GM18951 (cell line): ENCODE data around the gene RHOT2.

Experiments used
- POLR2A ChIP-seq: IDR thresholded peaks from 4 replicates; pipeline ENCODE4 v1.6.1; 2011; ENCODE audit warnings: mild to moderate bottlenecking; ENCODE audit not compliant: insufficient read length, insufficient read depth; ENCODE audit errors: extremely low read depth
- in situ Hi-C: fragments of 300-500 bp; cut with MboI; formaldehyde crosslinking; loops from one replicate; pipeline ENCODE4 v1.12.0; 2022; ENCODE audit warnings: low sequenced_read_pairs, mixed read lengths, inconsistent platforms; ENCODE audit not compliant: unreplicated experiment

RHOT2 gene

DNA sequence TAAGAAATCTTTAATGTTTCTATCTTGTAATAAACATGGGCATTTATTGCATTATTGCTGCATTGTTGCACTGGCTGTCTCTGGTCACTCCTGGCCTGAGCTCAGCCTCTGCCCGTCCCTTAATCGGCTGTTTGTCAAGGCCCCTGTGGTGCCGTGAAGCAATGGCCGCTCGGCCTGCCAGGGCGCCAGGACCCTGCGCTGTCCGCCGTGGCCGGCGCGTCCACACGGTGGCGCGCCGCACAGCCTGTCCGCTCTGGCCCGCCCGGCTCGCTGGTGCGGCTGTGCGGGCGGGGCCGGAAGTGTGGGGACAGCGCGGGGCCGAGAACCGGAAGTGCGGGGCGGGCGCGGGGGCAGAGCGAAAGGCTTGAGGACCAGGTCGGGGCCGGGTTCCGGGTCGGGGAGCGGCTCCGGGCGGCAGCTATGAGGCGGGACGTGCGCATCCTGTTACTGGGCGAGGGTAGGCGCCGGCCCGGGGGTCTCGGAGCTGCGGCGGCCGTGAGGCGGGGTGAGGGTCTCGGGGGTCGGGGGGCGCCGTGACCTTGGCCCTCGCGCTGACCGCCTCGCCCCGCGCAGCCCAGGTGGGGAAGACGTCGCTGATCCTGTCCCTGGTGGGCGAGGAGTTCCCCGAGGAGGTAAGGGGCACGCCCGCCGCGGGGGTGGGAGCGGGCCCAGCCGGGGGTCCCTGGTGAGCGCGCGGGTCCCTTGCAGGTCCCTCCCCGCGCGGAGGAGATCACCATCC lies at the start of gene RHOT2:
Gene RHOT2, plus strand, starts transcription at position 353 of the 739 bp plus-strand sequence. Its CDS starts 68 bp downstream, at position 421.
- in situ Hi-C loops: no loop called here
- peak; percentile 93 for TF ChIP-seq POLR2A

DNA sequence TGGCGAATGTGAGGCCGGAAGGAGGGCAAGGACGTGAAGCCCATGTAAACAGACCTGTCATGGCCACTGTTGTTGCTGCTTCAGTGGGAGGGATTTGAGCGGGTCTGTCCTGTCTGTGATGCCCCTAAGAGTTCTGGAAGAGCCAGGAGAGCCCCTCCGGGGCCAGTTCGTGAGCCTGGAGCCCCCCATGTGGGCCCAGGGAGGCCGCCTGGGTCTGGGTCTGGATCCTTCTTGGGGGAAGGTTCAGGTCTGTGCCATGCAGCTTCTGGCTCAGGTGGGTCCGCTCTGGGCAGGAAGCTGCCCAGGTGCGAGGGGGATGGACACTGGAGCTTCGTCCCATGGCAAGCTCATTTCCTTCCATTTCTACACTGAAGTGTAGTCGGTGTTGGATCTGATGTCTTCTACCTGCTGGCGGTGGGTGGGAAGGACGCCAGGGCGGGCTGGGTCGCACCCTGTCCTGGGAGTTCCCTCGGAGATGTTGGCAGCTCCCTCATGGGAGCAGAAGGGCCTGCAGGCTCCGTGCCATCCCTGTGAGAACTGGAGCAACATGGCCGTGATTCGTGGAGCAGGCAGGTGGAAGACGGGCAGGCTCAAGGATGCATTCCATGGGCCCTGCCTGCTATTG lies 48.3 kb upstream of the RHOT2 start:
- in situ Hi-C loops: no loop called here
- no peak for TF ChIP-seq POLR2A

DNA sequence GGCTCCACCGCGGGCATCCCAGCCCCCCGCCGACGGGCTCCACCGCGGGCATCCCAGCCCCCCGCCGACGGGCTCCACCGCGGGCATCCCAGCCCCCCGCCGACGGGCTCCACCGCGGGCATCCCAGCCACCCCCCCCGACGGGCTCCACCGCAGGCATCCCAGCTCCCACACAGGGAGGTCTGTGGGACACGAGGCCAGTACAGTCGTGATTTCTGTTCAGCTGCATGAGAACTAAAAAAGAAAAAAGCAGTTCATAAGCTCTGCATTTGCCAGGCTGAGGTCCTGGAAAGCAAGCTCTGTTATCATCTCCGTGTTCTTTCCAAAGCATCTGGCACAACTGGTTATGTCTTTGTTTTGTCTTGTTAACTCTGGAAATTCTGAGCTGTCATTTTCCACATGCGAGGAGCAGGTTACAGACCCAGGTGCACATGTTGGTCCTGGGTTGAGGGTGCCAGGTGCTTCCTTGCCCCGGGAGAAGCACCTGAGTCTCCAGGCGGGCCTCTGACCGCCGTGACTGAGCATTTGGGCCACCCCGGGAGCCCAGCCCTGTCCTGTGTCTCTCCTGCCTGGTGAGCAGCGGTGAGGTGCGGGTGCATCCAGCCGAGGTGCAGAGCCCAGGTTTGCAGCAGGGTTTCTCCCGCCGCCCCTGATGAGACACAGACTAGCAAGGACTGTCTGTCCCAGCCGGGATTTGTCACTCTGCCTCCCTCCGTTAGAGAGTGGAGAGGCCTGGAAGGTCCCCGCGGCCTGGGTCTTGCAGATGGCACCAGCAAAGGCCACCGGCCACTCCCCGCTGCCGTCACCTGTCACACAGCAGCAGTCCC lies 47.0 kb upstream of the RHOT2 start:
- TF ChIP-seq POLR2A: no peak
- in situ Hi-C loops: no loop called here

DNA sequence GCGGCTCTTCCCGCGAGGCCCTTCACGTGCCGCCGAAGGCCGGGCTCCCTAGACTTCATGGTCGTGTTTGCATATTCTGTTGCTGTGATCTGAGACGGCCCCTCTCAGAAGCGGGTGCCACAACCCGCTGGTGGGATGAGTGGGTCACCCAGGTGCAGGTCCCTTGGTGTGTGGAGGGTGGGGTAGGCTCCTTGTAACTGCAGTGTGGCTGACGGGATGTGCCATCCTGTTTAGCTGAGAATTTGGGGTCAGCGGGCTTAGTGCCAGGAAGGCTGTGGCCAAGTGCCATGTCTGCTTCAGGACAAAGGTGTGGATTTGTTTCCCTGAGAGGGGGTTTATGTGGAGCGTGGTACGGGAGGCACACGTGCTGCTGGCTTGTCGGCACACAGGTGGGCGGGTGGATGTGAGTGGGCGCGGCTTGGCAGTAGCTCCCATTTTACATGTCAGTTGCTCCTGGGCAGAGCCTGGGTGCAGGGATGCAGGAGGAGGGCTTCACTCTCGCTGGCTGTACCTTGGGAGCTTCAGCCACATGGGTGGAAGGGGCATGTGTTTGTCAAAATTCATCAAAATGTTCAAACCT lies 46.3 kb upstream of the RHOT2 start:
- no peak for TF ChIP-seq POLR2A
- in situ Hi-C loops: no loop called here

DNA sequence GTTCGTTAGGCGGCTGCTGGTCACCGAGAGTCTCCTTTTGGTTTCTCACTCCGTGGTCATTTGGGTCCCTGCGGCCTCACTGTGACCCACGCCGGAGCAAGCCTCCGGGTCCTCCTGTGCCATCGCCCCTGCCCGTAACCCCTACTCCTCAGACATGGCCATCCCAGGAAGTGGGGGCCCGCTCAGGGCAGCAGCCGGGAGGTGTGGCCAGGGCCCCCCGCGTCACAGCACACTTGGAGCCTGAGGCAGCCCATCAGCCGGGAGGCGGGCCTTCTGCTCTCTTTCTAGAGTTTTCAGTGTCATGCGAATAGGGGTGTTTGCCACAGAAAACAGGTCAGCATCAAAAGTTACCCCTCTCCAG lies 45.0 kb upstream of the RHOT2 start:
- no peak for TF ChIP-seq POLR2A
- in situ Hi-C loops: no loop called here

DNA sequence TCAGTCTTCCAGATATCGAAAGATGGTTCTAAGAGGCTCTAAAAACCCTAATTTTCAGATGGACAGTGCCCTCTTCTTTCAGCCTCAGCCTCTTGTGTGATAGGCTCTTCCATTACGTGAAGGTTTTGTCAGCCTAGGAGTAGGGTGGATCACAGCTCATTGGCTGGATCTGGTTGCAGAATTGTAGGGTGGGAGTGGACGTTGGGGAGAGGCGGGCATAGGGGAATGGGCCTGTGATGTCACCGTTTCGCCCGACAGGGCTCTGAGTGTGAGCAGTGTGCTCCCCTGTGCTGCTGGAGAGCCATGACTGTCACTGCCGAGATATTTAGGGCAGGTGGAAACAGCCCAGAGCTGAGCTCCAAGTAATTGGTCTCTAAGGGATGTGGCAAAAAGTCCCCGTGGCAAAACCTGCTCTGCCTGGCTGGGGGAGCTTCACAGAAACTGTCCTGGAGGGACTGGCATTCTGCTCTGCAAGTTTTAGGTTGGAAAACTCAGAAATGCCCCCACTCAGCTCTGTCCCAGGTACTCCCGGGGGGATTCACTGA lies 43.3 kb upstream of the RHOT2 start:
- in situ Hi-C loops: no loop called here
- TF ChIP-seq POLR2A: no peak

DNA sequence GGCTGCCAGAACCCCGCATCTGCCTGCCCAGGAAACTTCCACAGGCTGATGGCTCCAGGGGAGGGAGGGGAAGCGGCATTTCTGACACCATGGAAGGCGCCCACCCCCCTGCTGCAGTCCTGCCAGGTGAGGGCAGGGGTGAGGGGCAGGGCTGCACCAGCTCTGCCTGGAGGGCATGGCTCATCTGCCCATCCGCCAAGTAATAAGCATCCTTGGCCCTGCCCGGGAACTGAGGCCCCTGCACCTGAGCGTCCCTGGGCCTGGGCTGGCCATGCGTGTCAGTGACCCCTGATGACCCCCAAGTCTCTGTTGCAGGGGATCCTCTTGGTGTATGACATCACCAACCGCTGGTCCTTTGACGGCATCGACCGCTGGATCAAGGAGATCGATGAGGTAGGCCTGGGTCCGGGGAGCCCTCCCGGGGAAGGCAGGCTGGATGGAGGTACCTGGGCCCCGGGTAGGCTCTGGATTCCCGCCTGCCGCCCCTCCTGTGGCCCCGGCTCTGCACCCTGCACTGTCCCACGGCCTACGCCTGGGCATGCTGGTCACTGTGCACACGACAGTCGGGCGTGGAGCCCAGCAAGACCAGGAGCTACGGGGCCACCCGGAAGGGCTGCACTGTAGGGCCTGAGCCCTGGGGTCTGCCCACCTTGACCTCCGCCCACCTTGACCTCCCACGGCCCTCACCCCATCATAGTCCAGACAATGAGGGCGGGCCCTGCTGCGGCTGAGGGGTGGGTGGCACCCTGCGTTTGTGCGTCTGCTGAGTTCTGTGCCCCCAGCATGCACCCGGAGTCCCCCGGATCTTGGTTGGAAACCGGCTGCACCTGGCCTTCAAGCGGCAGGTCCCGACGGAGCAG lies 42.6 kb upstream of the RHOT2 start:
- TF ChIP-seq POLR2A: no peak
- in situ Hi-C loops: no loop called here

DNA sequence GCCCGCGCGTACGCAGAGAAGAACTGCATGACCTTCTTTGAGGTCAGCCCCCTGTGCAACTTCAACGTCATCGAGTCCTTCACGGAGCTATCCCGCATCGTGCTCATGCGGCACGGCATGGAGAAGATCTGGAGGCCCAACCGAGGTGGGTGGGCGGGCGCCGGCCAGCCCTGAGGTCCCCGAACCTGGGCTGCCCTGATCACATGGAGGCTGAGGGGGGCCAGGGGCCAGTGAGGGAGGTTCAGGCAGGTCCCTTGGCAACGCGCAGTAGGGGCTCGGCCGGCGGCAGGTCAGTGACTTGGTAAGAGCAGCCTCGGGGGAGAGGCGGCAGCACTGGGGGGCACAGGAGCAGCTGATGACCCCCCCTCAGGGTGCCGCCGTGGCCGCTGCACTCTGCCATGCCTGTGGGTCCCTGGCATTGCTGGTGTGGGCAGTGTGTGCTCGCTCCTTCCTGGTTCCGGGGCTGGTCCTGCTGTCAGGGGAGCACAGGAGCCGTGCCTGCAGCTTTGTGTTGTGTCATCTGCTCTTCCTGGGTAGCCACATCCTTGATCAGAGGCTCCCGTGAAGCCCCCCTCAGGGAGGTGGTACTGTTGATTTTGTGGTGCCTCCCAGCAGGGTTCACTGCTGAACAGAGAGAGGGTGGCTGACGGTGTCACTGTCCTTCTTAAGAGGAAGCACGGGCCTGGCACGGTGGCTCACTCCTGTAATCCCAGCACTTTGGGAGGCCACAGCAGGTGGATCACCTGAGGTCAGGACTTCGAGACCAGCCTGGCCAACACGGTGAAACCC lies 41.8 kb upstream of the RHOT2 start:
- TF ChIP-seq POLR2A: no peak
- in situ Hi-C loops: no loop called here

DNA sequence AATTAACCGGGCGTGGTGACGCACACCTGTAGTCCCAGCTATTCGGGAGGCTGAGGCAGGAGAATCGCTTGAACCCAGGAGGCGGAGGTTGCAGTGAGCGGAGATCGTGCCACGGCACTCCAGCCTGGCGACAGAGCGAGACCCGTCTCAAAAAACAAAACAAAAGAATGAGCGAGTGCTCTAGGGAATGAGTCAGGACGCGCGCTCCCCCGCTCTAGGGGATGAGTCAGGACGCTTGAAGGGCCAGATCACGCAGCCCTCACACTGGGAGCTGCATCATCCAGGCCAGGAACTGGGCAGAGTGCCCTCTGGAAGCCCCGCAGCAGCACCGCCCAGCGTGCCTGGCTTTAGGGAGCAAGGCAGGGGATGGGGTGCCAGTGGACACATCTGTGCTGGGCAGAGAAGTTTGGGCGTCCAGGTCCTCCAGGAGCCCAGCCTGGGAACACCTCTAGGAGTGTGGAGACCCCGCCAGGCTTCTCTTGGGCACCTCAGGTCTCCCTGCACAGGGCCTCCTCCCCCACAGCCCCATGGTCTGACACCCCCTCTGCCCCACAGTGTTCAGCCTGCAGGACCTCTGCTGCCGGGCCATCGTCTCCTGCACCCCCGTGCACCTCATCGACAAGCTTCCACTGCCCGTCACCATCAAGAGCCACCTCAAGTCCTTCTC lies 41.0 kb upstream of the RHOT2 start:
- in situ Hi-C loops: no loop called here
- no peak for TF ChIP-seq POLR2A

DNA sequence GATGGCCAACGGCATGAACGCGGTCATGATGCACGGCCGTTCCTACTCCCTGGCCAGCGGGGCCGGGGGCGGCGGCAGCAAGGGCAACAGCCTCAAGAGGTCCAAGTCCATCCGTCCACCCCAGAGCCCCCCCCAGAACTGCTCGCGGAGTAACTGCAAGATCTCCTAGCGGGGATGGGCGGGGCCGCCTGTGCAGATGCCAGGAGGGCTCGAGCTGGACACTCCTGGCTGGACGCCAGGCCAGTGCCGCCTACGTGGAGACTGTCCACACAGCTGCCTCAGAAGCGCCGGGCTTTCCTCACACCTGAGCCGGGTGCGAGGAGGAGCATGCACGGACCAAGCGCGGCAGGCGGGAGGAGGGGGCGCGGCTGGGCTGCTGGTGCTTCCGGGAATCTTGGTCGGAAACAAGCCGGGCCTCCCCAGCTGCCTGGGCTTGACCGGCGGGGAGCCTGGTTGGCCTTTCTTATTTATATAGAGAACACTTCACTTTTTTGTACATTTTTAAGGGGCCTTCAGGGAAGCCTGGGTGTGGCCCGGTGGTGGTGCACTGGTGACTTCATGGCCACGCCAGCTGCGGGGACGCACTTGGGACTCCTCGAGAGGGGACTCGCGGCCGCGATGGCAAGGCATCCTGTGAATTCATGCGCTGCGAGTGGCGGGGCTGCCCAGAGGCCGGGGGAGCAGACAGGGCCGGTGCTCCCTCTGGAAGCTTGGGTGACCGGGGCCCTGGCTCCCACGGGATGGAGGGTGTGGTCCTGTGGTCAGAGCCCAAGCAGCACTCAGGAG lies 40.3 kb upstream of the RHOT2 start:
- in situ Hi-C loops: no loop called here
- TF ChIP-seq POLR2A: no peak
